Progenitor cell of endocrine pancreas (in vitro differentiated cells): ENCODE results near the gene TXN2. TPM values are rescaled to one million over a fixed set of nuclear protein-coding genes. Genes with fewer than 3 reads are reported as not detected.

Experiments used
- DNase-seq: peaks from one replicate; pipeline ENCODE4 v3.0.0; 2021; ENCODE audit warnings: low spot score; ENCODE audit not compliant: unreplicated experiment
- H3K27ac Mint-ChIP-seq: 2 replicates; pipeline ENCODE4 v1.8.0; 2021; ENCODE audit warnings: mild to moderate bottlenecking, moderate library complexity, mixed read lengths
- H3K27me3 Mint-ChIP-seq: 2 replicates; pipeline ENCODE4 v1.8.0; 2021; ENCODE audit warnings: mixed read lengths
- H3K36me3 Mint-ChIP-seq: 2 replicates; pipeline ENCODE4 v1.8.0; 2022; ENCODE audit warnings: mixed read lengths; ENCODE audit not compliant: insufficient read depth
- H3K4me1 Mint-ChIP-seq: 2 replicates; pipeline ENCODE4 v1.8.0; 2021; ENCODE audit warnings: low read depth, mixed read lengths
- H3K4me3 Mint-ChIP-seq: 2 replicates; pipeline ENCODE4 v1.8.0; 2021; ENCODE audit warnings: low read depth, mild to moderate bottlenecking, moderate library complexity, mixed read lengths
- H3K9me3 Mint-ChIP-seq: 2 replicates; pipeline ENCODE4 v1.8.0; 2021; ENCODE audit warnings: low read depth, mixed read lengths
- CTCF ChIP-seq: fragments of 200-600 bp; sonication (generic); IDR thresholded peaks from one replicate; pipeline ENCODE4 v1.5.0; 2021; ENCODE audit warnings: antibody characterized with exemption, mild to moderate bottlenecking; ENCODE audit not compliant: unreplicated experiment
- total RNA-seq: library from RNA; stranded (reverse); gene quantifications from 2 replicates; pipeline ENCODE4 v1.2.1, GENCODE V29; 2021

Gene TXN2
- total RNA-seq, 1 donor from 2014 or later, result 59.6 TPM

GRCh38 chr22:36493690-36494110 is 12.3 kb upstream of the TXN2 start:
- no peaks in the 10 kb centered on the region for H3K27me3 Mint-ChIP-seq
- H3K36me3 Mint-ChIP-seq, result peaks cover 5% of the 10 kb centered on the region
- DNase-seq, result no peak
- no peak overlapping the region for H3K4me3 Mint-ChIP-seq
- no peaks in the 10 kb centered on the region for H3K9me3 Mint-ChIP-seq
- no peak for TF ChIP-seq CTCF
- no peaks in the 10 kb centered on the region for H3K4me1 Mint-ChIP-seq
- H3K27ac Mint-ChIP-seq, result no peak overlapping the region

GRCh38 chr22:36492109-36492508 is 10.7 kb upstream of the TXN2 start:
- H3K9me3 Mint-ChIP-seq, result no peaks in the 10 kb centered on the region
- no peak overlapping the region for H3K4me3 Mint-ChIP-seq
- no peak for DNase-seq
- peaks cover 7% of the 10 kb centered on the region for H3K36me3 Mint-ChIP-seq
- H3K27ac Mint-ChIP-seq, result no peak overlapping the region
- no peaks in the 10 kb centered on the region for H3K4me1 Mint-ChIP-seq
- H3K27me3 Mint-ChIP-seq, result no peaks in the 10 kb centered on the region
- no peak for TF ChIP-seq CTCF

- Mint-ChIP-seq H3K9me3 (no peaks in the 10 kb centered on the region), H3K36me3 (peaks cover 15% of the 10 kb centered on the region)
- no peak for TF ChIP-seq CTCF
These were observed 9.7 kb upstream of the TXN2 start for GRCh38 chr22:36491155-36491554.

GRCh38 chr22:36486619-36487384 is 5.4 kb upstream of the TXN2 start:
- peak; percentile 32 for DNase-seq
- H3K4me3 Mint-ChIP-seq, result no peak overlapping the region
- TF ChIP-seq CTCF, result peak; percentile 65
- H3K27me3 Mint-ChIP-seq, result peaks cover 10% of the 10 kb centered on the region
- H3K27ac Mint-ChIP-seq, result no peak overlapping the region
- H3K9me3 Mint-ChIP-seq, result no peaks in the 10 kb centered on the region
- peaks cover 16% of the 10 kb centered on the region for H3K36me3 Mint-ChIP-seq
- peaks cover 7% of the 10 kb centered on the region for H3K4me1 Mint-ChIP-seq

More at GRCh38 chr22:36491155-36491554, 9.7 kb upstream of the TXN2 start:
- Mint-ChIP-seq H3K4me1 (no peaks in the 10 kb centered on the region), H3K4me3 (no peak overlapping the region), H3K27ac (no peak overlapping the region), H3K27me3 (no peaks in the 10 kb centered on the region)
- no peak for DNase-seq

- H3K9me3 Mint-ChIP-seq, result no peaks in the 10 kb centered on the region
- TF ChIP-seq CTCF, result no peak
- H3K4me1 Mint-ChIP-seq, result peaks cover 16% of the 10 kb centered on the region
- peaks cover 14% of the 10 kb centered on the region for H3K36me3 Mint-ChIP-seq
- no peak for DNase-seq
- H3K27me3 Mint-ChIP-seq, result peaks cover 10% of the 10 kb centered on the region
- peak overlapping the region; percentile 92 for H3K4me3 Mint-ChIP-seq
- H3K27ac Mint-ChIP-seq, result peak overlapping the region; percentile 92
These were observed 473 bp downstream of the TXN2 start for GRCh38 chr22:36480941-36481392.
